ENCODE data around the gene PSMA8.

Gene PSMA8

DNA sequence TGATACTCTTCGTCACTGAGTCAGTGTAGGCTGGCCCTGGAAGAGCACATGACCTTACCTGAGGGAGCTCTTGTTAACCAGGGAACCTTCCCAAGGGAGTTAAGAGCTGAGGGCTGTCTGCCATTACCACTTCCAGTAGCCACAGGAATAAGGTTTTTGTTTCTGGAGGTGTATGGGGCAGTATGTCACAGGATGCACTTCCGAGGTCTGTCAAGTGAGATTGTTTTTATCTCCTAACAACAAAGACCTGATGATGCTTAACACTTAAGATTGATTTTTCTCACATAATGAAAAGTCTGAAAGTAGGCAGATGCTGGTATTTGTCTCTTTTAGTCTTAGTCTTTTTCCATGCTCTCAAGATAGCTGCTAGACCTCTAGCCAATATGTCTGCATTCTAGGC, 41.8 kb downstream of the PSMA8 start (continued):
- TF ChIP-seq TSHZ2 (CRISPR knock-in tag; IDR thresholded peaks at IDR 0.05) = no peak
- no peak for TF ChIP-seq ZNF565 (CRISPR knock-in tag; conservative IDR thresholded peaks at IDR 0.05; ENCODE audit: low read depth)
- TF ChIP-seq, protein P1, sequence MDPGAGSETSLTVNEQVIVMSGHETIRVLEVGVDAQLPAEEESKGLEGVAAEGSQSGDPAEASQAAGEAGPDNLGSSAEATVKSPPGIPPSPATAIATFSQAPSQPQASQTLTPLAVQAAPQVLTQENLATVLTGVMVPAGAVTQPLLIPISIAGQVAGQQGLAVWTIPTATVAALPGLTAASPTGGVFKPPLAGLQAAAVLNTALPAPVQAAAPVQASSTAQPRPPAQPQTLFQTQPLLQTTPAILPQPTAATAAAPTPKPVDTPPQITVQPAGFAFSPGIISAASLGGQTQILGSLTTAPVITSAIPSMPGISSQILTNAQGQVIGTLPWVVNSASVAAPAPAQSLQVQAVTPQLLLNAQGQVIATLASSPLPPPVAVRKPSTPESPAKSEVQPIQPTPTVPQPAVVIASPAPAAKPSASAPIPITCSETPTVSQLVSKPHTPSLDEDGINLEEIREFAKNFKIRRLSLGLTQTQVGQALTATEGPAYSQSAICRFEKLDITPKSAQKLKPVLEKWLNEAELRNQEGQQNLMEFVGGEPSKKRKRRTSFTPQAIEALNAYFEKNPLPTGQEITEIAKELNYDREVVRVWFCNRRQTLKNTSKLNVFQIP (CRISPR knock-in tag; IDR thresholded peaks at IDR 0.05; ENCODE audit: borderline replicate concordance, low read depth) = no peak

- no peak for TF ChIP-seq PPARA (CRISPR knock-in tag; IDR thresholded peaks at IDR 0.05; ENCODE audit: borderline replicate concordance)
- no peak for TF ChIP-seq ESRRG (CRISPR knock-in tag; IDR thresholded peaks at IDR 0.05)
- TF ChIP-seq SNAI2 (CRISPR knock-in tag; IDR thresholded peaks at IDR 0.05) = no peak
- no peak for TF ChIP-seq ZNF565 (CRISPR knock-in tag; conservative IDR thresholded peaks at IDR 0.05; ENCODE audit: low read depth)
- TF ChIP-seq RARB (CRISPR knock-in tag; IDR thresholded peaks at IDR 0.05) = no peak
- TF ChIP-seq ARNTL (CRISPR knock-in tag; IDR thresholded peaks at IDR 0.05; ENCODE audit: borderline replicate concordance, low read depth) = no peak
- TF ChIP-seq TOX (CRISPR knock-in tag; IDR thresholded peaks at IDR 0.05; ENCODE audit: borderline replicate concordance) = no peak
- TF ChIP-seq GLIS3 (CRISPR knock-in tag; IDR thresholded peaks at IDR 0.05) = no peak
- TF ChIP-seq ZFP3 (CRISPR knock-in tag; IDR thresholded peaks at IDR 0.05) = no peak
- no peak for TF ChIP-seq TCF4 (CRISPR knock-in tag; IDR thresholded peaks at IDR 0.05; ENCODE audit: borderline replicate concordance)
- TF ChIP-seq, protein P2, sequence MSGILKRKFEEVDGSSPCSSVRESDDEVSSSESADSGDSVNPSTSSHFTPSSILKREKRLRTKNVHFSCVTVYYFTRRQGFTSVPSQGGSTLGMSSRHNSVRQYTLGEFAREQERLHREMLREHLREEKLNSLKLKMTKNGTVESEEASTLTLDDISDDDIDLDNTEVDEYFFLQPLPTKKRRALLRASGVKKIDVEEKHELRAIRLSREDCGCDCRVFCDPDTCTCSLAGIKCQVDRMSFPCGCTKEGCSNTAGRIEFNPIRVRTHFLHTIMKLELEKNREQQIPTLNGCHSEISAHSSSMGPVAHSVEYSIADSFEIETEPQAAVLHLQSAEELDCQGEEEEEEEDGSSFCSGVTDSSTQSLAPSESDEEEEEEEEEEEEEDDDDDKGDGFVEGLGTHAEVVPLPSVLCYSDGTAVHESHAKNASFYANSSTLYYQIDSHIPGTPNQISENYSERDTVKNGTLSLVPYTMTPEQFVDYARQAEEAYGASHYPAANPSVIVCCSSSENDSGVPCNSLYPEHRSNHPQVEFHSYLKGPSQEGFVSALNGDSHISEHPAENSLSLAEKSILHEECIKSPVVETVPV (CRISPR knock-in tag; IDR thresholded peaks at IDR 0.05) = no peak
- TF ChIP-seq CREB5 (CRISPR knock-in tag; IDR thresholded peaks at IDR 0.05; ENCODE audit: low read depth) = no peak
- TF ChIP-seq OSR1 (CRISPR knock-in tag; IDR thresholded peaks at IDR 0.05) = no peak
- no peak for TF ChIP-seq PATZ1 (CRISPR knock-in tag; IDR thresholded peaks at IDR 0.05; ENCODE audit: borderline replicate concordance)
- no peak for TF ChIP-seq CSDC2 (CRISPR knock-in tag; IDR thresholded peaks at IDR 0.05)
- TF ChIP-seq, protein P1 (CRISPR knock-in tag; IDR thresholded peaks at IDR 0.05; ENCODE audit: borderline replicate concordance, low read depth) = no peak
- ATAC-seq = no peak
Observed at GRCh38 chr18:26176134-26176533, 42.5 kb downstream of the PSMA8 start.

DNA sequence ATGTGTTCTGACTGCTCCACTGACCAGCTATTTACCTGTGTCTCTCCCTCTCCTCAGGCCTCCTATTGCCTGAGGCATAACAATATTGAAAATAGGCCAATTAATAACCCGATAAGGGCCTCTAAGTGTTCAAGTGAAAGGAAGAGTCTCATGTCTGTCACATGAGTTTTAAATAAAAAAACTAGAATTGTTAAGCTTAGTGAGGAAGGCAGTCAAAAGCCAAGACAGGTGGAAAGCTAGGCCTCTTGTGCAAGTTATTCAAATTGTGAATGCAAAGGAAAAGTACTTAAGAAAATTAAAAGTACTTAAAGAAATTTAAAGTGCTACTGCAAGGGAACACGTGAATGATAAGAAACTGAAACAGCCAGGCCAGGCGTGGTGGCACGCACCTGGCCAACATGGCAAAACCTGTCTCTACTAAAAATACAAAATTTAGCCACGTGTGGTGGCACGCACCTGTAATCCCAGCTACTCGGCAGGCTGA, 47.7 kb downstream of the PSMA8 start:
- no peak for ATAC-seq
- TF ChIP-seq PATZ1 (CRISPR knock-in tag; IDR thresholded peaks at IDR 0.05; ENCODE audit: borderline replicate concordance) = no peak
- no peak for TF ChIP-seq TCF4 (CRISPR knock-in tag; IDR thresholded peaks at IDR 0.05; ENCODE audit: borderline replicate concordance)
- TF ChIP-seq RARB (CRISPR knock-in tag; IDR thresholded peaks at IDR 0.05) = no peak

All from SK-N-SH treated with all-trans-retinoic acid at 6 μM for 48 hours (cell line).